NB4 (cell line): ENCODE results near the gene DDX5.
A peak's percentile ranks its signal among the peaks of the same experiment; 100 is the strongest.

Experiments
- DNase-seq: peaks from one replicate; pipeline ENCODE4 v3.0.0; 2010; ENCODE audit warnings: low read depth
- H3K4me3 ChIP-seq: one replicate; pipeline ENCODE4 v1.5.1; 2011; ENCODE audit warnings: mild to moderate bottlenecking, low read depth, low read length, moderate library complexity
- CTCF ChIP-seq: IDR thresholded peaks from one replicate; pipeline ENCODE4 v1.5.1; 2012; ENCODE audit warnings: low read depth, low read length
- MYC ChIP-seq: IDR thresholded peaks from 2 replicates; pipeline ENCODE4 v1.6.1; 2011; ENCODE audit warnings: low read depth, low read length
- POLR2A ChIP-seq: IDR thresholded peaks from 2 replicates; pipeline ENCODE4 v1.6.1; 2011; ENCODE audit warnings: mild to moderate bottlenecking; ENCODE audit not compliant: insufficient read length; ENCODE audit errors: extremely low read depth
- TF ChIP-seq, protein P1 (sequence below): IDR thresholded peaks from 2 replicates; pipeline ENCODE4 v1.6.1; 2011; ENCODE audit warnings: low read depth, low read length

The DDX5 gene

GRCh38 chr17:64498308-64499203, 7.5 kb downstream of the DDX5 start:
- DNase-seq: peak; percentile 8
- TF ChIP-seq, protein P1, sequence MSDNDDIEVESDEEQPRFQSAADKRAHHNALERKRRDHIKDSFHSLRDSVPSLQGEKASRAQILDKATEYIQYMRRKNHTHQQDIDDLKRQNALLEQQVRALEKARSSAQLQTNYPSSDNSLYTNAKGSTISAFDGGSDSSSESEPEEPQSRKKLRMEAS: no peak
- TF ChIP-seq POLR2A: no peak
- TF ChIP-seq CTCF: no peak
- no peak for TF ChIP-seq MYC
- peak overlapping the region; percentile 70 for H3K4me3 ChIP-seq

DNA sequence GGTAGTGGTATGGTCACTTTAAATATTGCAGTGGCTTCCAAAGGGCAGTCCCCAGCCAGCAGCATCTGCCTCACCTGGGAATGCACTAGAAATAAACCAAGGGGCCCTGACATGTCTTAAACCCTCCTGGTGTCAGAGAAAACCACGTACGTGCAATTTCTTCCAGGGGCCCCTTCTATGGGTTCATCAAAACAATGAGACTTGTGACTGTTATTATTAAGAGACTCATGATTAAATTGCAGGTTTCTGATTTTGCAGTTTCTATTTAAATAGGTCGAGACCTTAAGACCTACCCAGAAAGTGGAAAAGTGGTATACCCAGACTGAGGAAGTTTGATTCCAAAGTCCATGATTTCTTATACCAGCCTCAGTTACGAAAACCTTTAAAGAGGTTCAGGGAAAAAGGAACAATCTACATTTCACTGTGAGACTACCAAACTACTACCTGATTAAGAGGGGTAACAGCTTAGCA, 8.5 kb downstream of the DDX5 start:
- no peak for DNase-seq
- no peak for TF ChIP-seq CTCF
- TF ChIP-seq, protein P1: no peak
- TF ChIP-seq POLR2A: no peak
- no peak for TF ChIP-seq MYC
- H3K4me3 ChIP-seq: peak overlapping the region; percentile 70

DNA sequence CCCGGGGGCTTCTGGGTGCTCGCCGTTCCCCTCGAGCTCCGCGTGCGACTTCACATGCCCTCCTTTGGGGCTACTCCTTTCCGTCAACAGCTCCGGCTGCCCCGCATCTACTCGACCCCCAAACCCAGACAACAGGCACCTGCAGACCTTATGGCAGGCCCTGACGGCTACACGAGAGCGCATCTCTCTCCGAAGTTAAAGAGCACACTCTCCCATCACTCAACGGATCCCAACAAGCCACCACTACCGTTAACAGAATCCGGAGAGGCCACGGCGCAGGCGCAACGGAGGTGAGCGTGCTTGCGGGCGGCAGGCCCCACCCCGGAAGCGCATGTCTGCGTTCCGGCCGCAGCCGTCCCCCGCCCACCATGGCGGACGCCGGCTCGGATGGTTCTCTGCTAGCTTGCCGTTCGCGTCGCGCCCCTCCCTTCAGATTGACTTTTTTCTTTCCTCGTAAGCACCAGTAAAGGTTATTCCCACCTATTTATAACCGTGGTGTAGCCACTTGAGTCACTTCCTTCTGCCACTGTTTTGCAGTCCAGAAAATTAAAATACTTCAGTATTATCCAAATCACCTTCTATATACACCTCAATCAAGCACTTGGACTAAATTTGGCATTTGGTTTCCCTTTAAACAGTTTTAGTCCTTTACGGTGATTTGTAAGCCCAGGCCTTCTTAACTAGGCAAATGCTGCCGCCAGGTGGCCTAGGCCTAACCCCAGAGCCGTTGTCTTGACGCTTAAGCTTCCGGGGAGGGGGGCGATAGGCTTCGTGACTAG, 9.1 kb downstream of the DDX5 start, which contains the start of gene POLG2:
TSS of gene POLG2 (minus strand) at position 269 of the 779 bp plus-strand sequence. CDS start at position 183, 86 bp downstream.
- peak; percentile 96 for DNase-seq
- TF ChIP-seq, protein P1: peak; percentile 44
- TF ChIP-seq MYC (peak; percentile 86), CTCF (peak; percentile 51), POLR2A (peak; percentile 96)

DNA sequence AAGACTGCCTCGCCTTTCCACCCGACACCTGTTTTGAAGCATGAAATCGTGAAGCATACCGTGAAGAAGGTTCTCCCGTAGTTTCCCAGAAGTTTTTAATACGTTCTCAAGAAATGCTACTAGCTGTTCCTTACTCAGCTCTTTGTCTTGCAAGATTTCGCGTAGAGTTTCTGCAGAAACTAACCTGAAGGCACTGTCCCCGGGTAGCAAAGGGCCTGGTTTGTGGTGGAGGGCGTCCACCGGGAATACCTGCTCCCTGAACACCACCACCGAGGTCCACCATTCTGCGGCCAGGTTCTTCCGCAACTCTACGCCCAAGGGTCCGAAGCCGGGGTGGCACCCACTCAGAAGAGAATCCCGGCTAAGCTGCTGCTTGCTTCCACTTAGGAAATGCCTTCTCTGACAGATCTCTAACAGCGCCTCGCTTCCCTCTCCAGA, 9.7 kb downstream of the DDX5 start:
- no peak for DNase-seq
- H3K4me3 ChIP-seq: peak overlapping the region; percentile 70
- TF ChIP-seq CTCF: no peak
- TF ChIP-seq, protein P1: no peak
- no peak for TF ChIP-seq POLR2A
- no peak for TF ChIP-seq MYC

More for the DNA sequence above, 9.1 kb downstream of the DDX5 start, which contains the start of gene POLG2:
- peak within 1 kb of the TSS; percentile 70 for H3K4me3 ChIP-seq

DNA sequence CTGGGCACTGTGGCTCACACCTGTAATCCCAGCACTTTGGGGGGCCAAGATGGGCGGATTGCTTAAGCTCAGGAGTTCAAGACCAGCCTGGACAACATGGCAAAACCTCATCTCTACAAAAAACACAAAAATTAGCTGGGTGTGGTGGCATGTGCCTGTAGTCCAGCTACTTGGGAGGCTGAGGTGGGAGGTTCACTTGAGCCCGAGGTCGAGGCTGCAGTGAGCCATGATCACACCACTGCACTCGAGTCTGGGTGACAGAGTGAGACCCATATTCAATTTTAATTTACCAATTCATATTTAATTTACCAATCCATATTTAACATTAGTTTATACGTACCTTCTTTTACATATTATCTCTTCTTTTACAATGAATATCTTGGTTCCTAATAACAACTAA, 10.8 kb downstream of the DDX5 start:
- peak overlapping the region; percentile 70 for H3K4me3 ChIP-seq
- peak; percentile 12 for DNase-seq

GRCh38 chr17:64494121-64494520, 12.0 kb downstream of the DDX5 start:
- TF ChIP-seq MYC (no peak), POLR2A (no peak), CTCF (no peak)
- TF ChIP-seq, protein P1: no peak
- DNase-seq: no peak
- H3K4me3 ChIP-seq: peak overlapping the region; percentile 70
